ENCODE measurements around the gene CYTH1.

The CYTH1 gene

DNA sequence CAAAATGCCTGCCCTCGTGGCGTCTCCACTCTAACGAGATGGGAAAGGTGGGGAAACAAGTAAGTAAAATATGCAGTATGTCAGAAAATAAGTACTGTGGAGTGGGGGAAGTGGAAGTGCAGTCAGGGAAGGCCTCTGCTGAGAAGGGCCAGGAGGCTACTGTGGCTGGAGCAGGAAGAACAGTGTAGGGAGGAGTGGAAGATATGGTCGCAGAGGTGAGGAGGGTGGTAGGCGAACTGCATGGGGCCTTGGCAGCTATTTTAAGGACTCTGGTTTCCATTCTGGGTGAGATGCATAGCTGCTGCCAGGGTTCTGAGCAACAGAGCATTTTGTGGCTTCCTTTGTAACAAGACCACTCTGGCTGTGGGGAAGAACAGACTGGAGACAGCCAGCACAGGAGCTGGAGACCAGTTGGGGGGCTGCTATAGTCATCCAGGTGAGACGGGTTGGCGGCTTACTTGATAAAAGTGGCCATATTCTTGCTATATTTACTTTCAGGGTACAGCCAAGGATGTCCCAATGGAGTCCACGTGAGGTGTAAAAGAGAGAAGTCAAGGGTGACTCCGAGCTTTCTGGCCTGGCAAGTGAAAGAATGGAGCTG lies 42.6 kb downstream of the CYTH1 start:
- TF ChIP-seq GLIS3 (CRISPR knock-in tag; IDR thresholded peaks at IDR 0.05) (no peak), ISL1 (CRISPR knock-in tag; IDR thresholded peaks at IDR 0.05) (no peak), CSDC2 (CRISPR knock-in tag; IDR thresholded peaks at IDR 0.05) (no peak), RARB (CRISPR knock-in tag; IDR thresholded peaks at IDR 0.05) (no peak), BACH2 (CRISPR knock-in tag; IDR thresholded peaks at IDR 0.05; ENCODE audit: borderline replicate concordance) (no peak), PPARA (CRISPR knock-in tag; IDR thresholded peaks at IDR 0.05; ENCODE audit: borderline replicate concordance) (no peak)
- TF ChIP-seq, protein P1, sequence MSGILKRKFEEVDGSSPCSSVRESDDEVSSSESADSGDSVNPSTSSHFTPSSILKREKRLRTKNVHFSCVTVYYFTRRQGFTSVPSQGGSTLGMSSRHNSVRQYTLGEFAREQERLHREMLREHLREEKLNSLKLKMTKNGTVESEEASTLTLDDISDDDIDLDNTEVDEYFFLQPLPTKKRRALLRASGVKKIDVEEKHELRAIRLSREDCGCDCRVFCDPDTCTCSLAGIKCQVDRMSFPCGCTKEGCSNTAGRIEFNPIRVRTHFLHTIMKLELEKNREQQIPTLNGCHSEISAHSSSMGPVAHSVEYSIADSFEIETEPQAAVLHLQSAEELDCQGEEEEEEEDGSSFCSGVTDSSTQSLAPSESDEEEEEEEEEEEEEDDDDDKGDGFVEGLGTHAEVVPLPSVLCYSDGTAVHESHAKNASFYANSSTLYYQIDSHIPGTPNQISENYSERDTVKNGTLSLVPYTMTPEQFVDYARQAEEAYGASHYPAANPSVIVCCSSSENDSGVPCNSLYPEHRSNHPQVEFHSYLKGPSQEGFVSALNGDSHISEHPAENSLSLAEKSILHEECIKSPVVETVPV (CRISPR knock-in tag; IDR thresholded peaks at IDR 0.05), result no peak
- TF ChIP-seq, protein P2, sequence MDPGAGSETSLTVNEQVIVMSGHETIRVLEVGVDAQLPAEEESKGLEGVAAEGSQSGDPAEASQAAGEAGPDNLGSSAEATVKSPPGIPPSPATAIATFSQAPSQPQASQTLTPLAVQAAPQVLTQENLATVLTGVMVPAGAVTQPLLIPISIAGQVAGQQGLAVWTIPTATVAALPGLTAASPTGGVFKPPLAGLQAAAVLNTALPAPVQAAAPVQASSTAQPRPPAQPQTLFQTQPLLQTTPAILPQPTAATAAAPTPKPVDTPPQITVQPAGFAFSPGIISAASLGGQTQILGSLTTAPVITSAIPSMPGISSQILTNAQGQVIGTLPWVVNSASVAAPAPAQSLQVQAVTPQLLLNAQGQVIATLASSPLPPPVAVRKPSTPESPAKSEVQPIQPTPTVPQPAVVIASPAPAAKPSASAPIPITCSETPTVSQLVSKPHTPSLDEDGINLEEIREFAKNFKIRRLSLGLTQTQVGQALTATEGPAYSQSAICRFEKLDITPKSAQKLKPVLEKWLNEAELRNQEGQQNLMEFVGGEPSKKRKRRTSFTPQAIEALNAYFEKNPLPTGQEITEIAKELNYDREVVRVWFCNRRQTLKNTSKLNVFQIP (CRISPR knock-in tag; IDR thresholded peaks at IDR 0.05; ENCODE audit: borderline replicate concordance, low read depth), result no peak
- ATAC-seq, result no peak

DNA sequence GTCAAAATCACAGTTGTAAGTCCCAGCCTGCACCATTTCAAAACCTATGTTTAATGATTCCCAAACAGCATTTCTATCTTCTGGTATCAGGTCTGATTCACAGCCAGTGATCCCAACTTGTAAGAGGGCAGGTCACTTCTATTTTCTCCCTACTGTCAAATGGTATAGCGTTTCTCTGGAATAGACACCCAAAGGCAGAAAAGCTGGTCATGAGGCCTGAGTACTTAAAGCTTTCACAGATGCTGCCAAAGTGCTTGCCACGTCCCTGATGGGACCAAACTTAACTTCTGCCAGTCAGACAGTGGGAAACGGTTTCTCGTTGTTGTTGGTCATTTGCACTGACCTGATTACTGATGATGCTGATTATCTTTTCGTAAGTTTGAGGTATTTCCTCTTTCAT lies 43.4 kb downstream of the CYTH1 start:
- TF ChIP-seq ZC3H10 (CRISPR knock-in tag; IDR thresholded peaks at IDR 0.05) (no peak), ZNF70 (CRISPR knock-in tag; IDR thresholded peaks at IDR 0.05) (no peak), SNAI2 (CRISPR knock-in tag; IDR thresholded peaks at IDR 0.05) (no peak), ZNF8 (CRISPR knock-in tag; IDR thresholded peaks at IDR 0.05) (no peak), PPARA (CRISPR knock-in tag; IDR thresholded peaks at IDR 0.05; ENCODE audit: borderline replicate concordance) (no peak), TOX (CRISPR knock-in tag; IDR thresholded peaks at IDR 0.05; ENCODE audit: borderline replicate concordance) (no peak), GLIS3 (CRISPR knock-in tag; IDR thresholded peaks at IDR 0.05) (no peak), BACH2 (CRISPR knock-in tag; IDR thresholded peaks at IDR 0.05; ENCODE audit: borderline replicate concordance) (no peak), OSR1 (CRISPR knock-in tag; IDR thresholded peaks at IDR 0.05) (no peak), ARNTL (CRISPR knock-in tag; IDR thresholded peaks at IDR 0.05; ENCODE audit: borderline replicate concordance, low read depth) (no peak), TCF4 (CRISPR knock-in tag; IDR thresholded peaks at IDR 0.05; ENCODE audit: borderline replicate concordance) (no peak), CSDC2 (CRISPR knock-in tag; IDR thresholded peaks at IDR 0.05) (no peak), ZNF565 (CRISPR knock-in tag; conservative IDR thresholded peaks at IDR 0.05; ENCODE audit: low read depth) (no peak), ZFP30 (CRISPR knock-in tag; IDR thresholded peaks at IDR 0.05) (no peak)
- TF ChIP-seq, protein P1 (CRISPR knock-in tag; IDR thresholded peaks at IDR 0.05), result no peak
- TF ChIP-seq, protein P3, sequence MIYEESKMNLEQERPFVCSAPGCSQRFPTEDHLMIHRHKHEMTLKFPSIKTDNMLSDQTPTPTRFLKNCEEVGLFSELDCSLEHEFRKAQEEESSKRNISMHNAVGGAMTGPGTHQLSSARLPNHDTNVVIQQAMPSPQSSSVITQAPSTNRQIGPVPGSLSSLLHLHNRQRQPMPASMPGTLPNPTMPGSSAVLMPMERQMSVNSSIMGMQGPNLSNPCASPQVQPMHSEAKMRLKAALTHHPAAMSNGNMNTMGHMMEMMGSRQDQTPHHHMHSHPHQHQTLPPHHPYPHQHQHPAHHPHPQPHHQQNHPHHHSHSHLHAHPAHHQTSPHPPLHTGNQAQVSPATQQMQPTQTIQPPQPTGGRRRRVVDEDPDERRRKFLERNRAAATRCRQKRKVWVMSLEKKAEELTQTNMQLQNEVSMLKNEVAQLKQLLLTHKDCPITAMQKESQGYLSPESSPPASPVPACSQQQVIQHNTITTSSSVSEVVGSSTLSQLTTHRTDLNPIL (CRISPR knock-in tag; IDR thresholded peaks at IDR 0.05; ENCODE audit: low read depth), result no peak
- TF ChIP-seq, protein P2 (CRISPR knock-in tag; IDR thresholded peaks at IDR 0.05; ENCODE audit: borderline replicate concordance, low read depth), result no peak
- ATAC-seq, result no peak

DNA sequence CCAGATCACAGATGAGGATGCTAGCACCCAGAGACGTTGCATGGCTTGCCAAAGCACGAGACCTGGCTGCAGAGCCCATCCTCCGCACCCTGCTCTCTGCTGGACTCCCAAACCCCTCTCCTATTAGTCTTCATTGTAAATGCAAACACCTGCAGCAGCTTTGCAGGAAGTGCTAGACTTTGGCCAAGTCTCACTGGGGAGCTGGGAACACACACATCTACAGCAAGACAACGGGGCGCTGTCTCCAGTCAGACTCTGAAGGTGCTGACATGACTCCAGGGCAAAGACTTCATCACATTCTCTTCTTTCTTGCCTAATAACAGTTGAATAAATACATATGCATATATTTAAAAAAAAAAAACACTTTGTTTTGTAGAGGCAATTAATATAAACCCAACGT lies 43.8 kb downstream of the CYTH1 start:
- TF ChIP-seq, protein P1 (CRISPR knock-in tag; IDR thresholded peaks at IDR 0.05), result no peak
- TF ChIP-seq, protein P4, sequence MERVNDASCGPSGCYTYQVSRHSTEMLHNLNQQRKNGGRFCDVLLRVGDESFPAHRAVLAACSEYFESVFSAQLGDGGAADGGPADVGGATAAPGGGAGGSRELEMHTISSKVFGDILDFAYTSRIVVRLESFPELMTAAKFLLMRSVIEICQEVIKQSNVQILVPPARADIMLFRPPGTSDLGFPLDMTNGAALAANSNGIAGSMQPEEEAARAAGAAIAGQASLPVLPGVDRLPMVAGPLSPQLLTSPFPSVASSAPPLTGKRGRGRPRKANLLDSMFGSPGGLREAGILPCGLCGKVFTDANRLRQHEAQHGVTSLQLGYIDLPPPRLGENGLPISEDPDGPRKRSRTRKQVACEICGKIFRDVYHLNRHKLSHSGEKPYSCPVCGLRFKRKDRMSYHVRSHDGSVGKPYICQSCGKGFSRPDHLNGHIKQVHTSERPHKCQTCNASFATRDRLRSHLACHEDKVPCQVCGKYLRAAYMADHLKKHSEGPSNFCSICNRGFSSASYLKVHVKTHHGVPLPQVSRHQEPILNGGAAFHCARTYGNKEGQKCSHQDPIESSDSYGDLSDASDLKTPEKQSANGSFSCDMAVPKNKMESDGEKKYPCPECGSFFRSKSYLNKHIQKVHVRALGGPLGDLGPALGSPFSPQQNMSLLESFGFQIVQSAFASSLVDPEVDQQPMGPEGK (CRISPR knock-in tag; IDR thresholded peaks at IDR 0.05; ENCODE audit: borderline replicate concordance), result no peak
- TF ChIP-seq ZFP30 (CRISPR knock-in tag; IDR thresholded peaks at IDR 0.05), result no peak
- ATAC-seq, result no peak

Measured in SK-N-SH treated with all-trans-retinoic acid at 6 μM for 48 hours (cell line).